A673 (cell line): Measurements from ENCODE around the gene SNAP23. TPM values are rescaled to one million over a fixed set of nuclear protein-coding genes. Genes with fewer than 3 reads are reported as not detected.

Source experiments
- BruUV-seq: library from RNA; stranded (reverse); fragments of 400-500 nt; replicated peaks from 2 replicates; lab custom pipeline; 2021; lab: Mats Ljungman, UMichigan
- CTCF ChIA-PET: fragments of 300-600 bp; sonication (Branson Sonifier 250); formaldehyde crosslinking; loops from one replicate; lab custom pipeline; 2022; ENCODE audit warnings: antibody characterized with exemption; lab: Charles Lee
- POLR2A ChIA-PET: fragments of 300-600 bp; sonication (Branson Sonifier 250); formaldehyde crosslinking; loops from one replicate; lab custom pipeline; 2022; ENCODE audit warnings: antibody characterized with exemption; ENCODE audit not compliant: low non-redundant PET; lab: Charles Lee
- DNase-seq: peaks from one replicate; pipeline ENCODE4 v3.0.0-alpha.2; 2015; ENCODE audit warnings: low spot score
- H3K27ac ChIP-seq: fragments of 200-600 bp; sonication (generic); 2 replicates; pipeline ENCODE4 v1.5.1; 2016; ENCODE audit warnings: mixed run types, low read depth, mild to moderate bottlenecking, mixed read lengths, antibody characterized with exemption, low read length; ENCODE audit not compliant: poor library complexity, severe bottlenecking
- H3K27me3 ChIP-seq: fragments of 200-600 bp; sonication (generic); replicated peaks from 2 replicates; pipeline ENCODE4 v1.6.1; 2017; ENCODE audit warnings: mixed run types, low read depth, mild to moderate bottlenecking, mixed read lengths, antibody characterized with exemption, low read length; ENCODE audit not compliant: insufficient read depth, poor library complexity
- H3K36me3 ChIP-seq: fragments of 200-600 bp; sonication (generic); 2 replicates; pipeline ENCODE4 v1.6.1; 2016; ENCODE audit warnings: mixed run types, mild to moderate bottlenecking, mixed read lengths, antibody characterized with exemption, low read length; ENCODE audit not compliant: insufficient read depth, poor library complexity, severe bottlenecking
- H3K4me1 ChIP-seq: fragments of 200-600 bp; sonication (generic); 2 replicates; pipeline ENCODE4 v1.6.1; 2017; ENCODE audit warnings: mixed run types, mild to moderate bottlenecking, mixed read lengths, antibody characterized with exemption, low read length; ENCODE audit not compliant: insufficient read depth, poor library complexity, severe bottlenecking
- H3K4me3 ChIP-seq: fragments of 200-600 bp; sonication (generic); 2 replicates; pipeline ENCODE4 v1.5.1; 2016; ENCODE audit warnings: low read depth, mixed run types, mild to moderate bottlenecking, mixed read lengths, low read length; ENCODE audit not compliant: poor library complexity, severe bottlenecking
- H3K9me3 ChIP-seq: fragments of 200-600 bp; sonication (generic); 2 replicates; pipeline ENCODE4 v1.6.1; 2016; ENCODE audit warnings: mixed run types, low read depth, mild to moderate bottlenecking, mixed read lengths, antibody characterized with exemption, low read length; ENCODE audit not compliant: poor library complexity, severe bottlenecking
- CTCF ChIP-seq: fragments of 300-800, 200-600 bp; sonication (generic); conservative IDR thresholded peaks from 2 replicates; pipeline ENCODE4 v1.5.1; 2017; ENCODE audit warnings: low read depth, mild to moderate bottlenecking, antibody characterized with exemption, low read length, moderate library complexity, mixed read lengths
- EZH2 ChIP-seq: fragments of 200-600 bp; sonication (generic); IDR thresholded peaks from 2 replicates; pipeline ENCODE4 v1.6.1; 2017; ENCODE audit warnings: borderline replicate concordance, low read depth, mild to moderate bottlenecking, mixed read lengths, antibody characterized with exemption, low read length; ENCODE audit not compliant: poor library complexity, severe bottlenecking
- intact Hi-C: fragments of 100-400 bp; cut with micrococcal nuclease; formaldehyde crosslinking; loops from one replicate; pipeline ENCODE4 v1.10.0; 2022; ENCODE audit not compliant: unreplicated experiment
- total RNA-seq: library from RNA; stranded (reverse); gene quantifications from 2 replicates; pipeline ENCODE4 v1.2.3, GENCODE V29; 2021

Gene SNAP23
- total RNA-seq, 1 experiment from 2014 or later, result 124 TPM

GRCh38 chr15:42494998-42495360 is 455 bp upstream of the SNAP23 start:
- POLR2A ChIA-PET, result no interaction called here
- Histone ChIP-seq H3K9me3 (no peaks in the 10 kb centered on the region), H3K27me3 (no peaks in the 10 kb centered on the region), H3K36me3 (peaks cover 7% of the 10 kb centered on the region), H3K4me1 (peaks cover 12% of the 10 kb centered on the region), H3K4me3 (peak overlapping the region; percentile 72), H3K27ac (peak overlapping the region; percentile 89)
- intact Hi-C loops, result loop anchor here (10.0 kb wide), 1 partner anchor 160 kb away; no protein-coding TSS in a partner anchor
- TF ChIP-seq CTCF, result no peak
- no peak for TF ChIP-seq EZH2
- peak; percentile 87 for DNase-seq
- CTCF ChIA-PET, result no interaction called here
- no TSS peak for BruUV-seq

GRCh38 chr15:42498212-42499068 is 3.0 kb downstream of the SNAP23 start:
- BruUV-seq, result no TSS peak
- intact Hi-C loops, result loop anchor here (10.0 kb wide), 1 partner anchor 156 kb away; no protein-coding TSS in a partner anchor
- CTCF ChIA-PET, result interaction anchor here (0.7 kb wide), 1 partner anchor 428 kb away, joined by 4 read pairs; no protein-coding TSS in a partner anchor
- no peak for DNase-seq
- H3K4me1 ChIP-seq, result peaks cover 17% of the 10 kb centered on the region
- no peak overlapping the region for H3K27ac ChIP-seq
- TF ChIP-seq EZH2 (no peak), CTCF (no peak)
- no peaks in the 10 kb centered on the region for H3K27me3 ChIP-seq
- H3K9me3 ChIP-seq, result no peaks in the 10 kb centered on the region
- no peak overlapping the region for H3K4me3 ChIP-seq
- POLR2A ChIA-PET, result no interaction called here
- peaks cover 7% of the 10 kb centered on the region for H3K36me3 ChIP-seq

- intact Hi-C loops, result loop anchor here (10.0 kb wide), 1 partner anchor 155 kb away; no protein-coding TSS in a partner anchor
- Histone ChIP-seq H3K4me3 (no peak overlapping the region), H3K4me1 (peaks cover 12% of the 10 kb centered on the region), H3K27me3 (no peaks in the 10 kb centered on the region), H3K36me3 (peaks cover 7% of the 10 kb centered on the region), H3K9me3 (no peaks in the 10 kb centered on the region), H3K27ac (no peak overlapping the region)
- POLR2A ChIA-PET, result interaction anchor here (0.6 kb wide), 1 partner anchor 239 kb away, joined by 17 read pairs; no protein-coding TSS in a partner anchor
- no peak for TF ChIP-seq CTCF
- no peak for TF ChIP-seq EZH2
- CTCF ChIA-PET, result no interaction called here
- no TSS peak for BruUV-seq
- no peak for DNase-seq
These were observed 4.6 kb downstream of the SNAP23 start for GRCh38 chr15:42499858-42500609.
